ENCODE data around the gene TMUB1. TPM values are rescaled to one million over a fixed set of nuclear protein-coding genes. Genes with fewer than 3 reads are reported as not detected.
A peak's percentile ranks its signal among the peaks of the same experiment; 100 is the strongest.

The TMUB1 gene
- total RNA-seq, 2 experiments from 2014 or later: 56.0 to 59.6 TPM

GRCh38 chr7:151075978-151076426 lies 7.3 kb downstream of the TMUB1 start:
- BruUV-seq (replicated peaks): TSS peak; percentile 72
- Histone ChIP-seq H3K4me1 (ENCODE audit: insufficient read depth, low read length, poor library complexity, severe bottlenecking) (peaks cover 20% of the 10 kb centered on the region), H3K9me2 (ENCODE audit: insufficient read depth, low read length) (no peaks in the 10 kb centered on the region), H4K20me1 (ENCODE audit: insufficient read depth, low read length) (no peaks in the 10 kb centered on the region), H3K4me2 (ENCODE audit: low read length) (no peak overlapping the region), H3K79me2 (ENCODE audit: insufficient read depth, low read depth, low read length) (peaks cover 16% of the 10 kb centered on the region; the same call in 1 of the 2 replicates), H3K4me3 (ENCODE audit: low read depth, low read length, poor library complexity, severe bottlenecking) (no peak overlapping the region), H3K9me3 (ENCODE audit: low read length) (no peaks in the 10 kb centered on the region), H3K36me3 (ENCODE audit: insufficient read depth, low read length) (peaks cover 83% of the 10 kb centered on the region), H2AFZ (ENCODE audit: low read length) (no peak overlapping the region), H3K27ac (ENCODE audit: low read depth, low read length, poor library complexity, severe bottlenecking) (no peak overlapping the region)
- no peak for TF ChIP-seq EZH2phosphoT487 (IDR thresholded peaks at IDR 0.05; ENCODE audit: borderline replicate concordance, low read depth, low read length)
- TF ChIP-seq CTCF (conservative IDR thresholded peaks at IDR 0.05; ENCODE audit: low read length): no peak
- DNase-seq (ENCODE audit: low spot score): no peak
- intact Hi-C loops (cut with micrococcal nuclease; ENCODE audit: unreplicated experiment): no loop called here
- CTCF ChIA-PET (ENCODE audit: unreplicated experiment): no interaction called here
- POLR2A ChIA-PET: interaction anchor here (0.6 to 1.3 kb wide), 2 partner anchors 9 to 37 kb away, joined by 3 to 5 read pairs; no protein-coding TSS in a partner anchor

- Histone ChIP-seq H3K4me3 (ENCODE audit: low read depth, low read length, poor library complexity, severe bottlenecking) (no peak overlapping the region), H3K4me2 (ENCODE audit: low read length) (no peak overlapping the region), H3K4me1 (ENCODE audit: insufficient read depth, low read length, poor library complexity, severe bottlenecking) (peaks cover 18% of the 10 kb centered on the region), H3K36me3 (ENCODE audit: insufficient read depth, low read length) (peaks cover 87% of the 10 kb centered on the region), H3K9me3 (ENCODE audit: low read length) (no peaks in the 10 kb centered on the region), H3K9me2 (ENCODE audit: insufficient read depth, low read length) (no peaks in the 10 kb centered on the region), H2AFZ (ENCODE audit: low read length) (no peak overlapping the region), H3K27ac (ENCODE audit: low read depth, low read length, poor library complexity, severe bottlenecking) (no peak overlapping the region), H4K20me1 (ENCODE audit: insufficient read depth, low read length) (no peaks in the 10 kb centered on the region), H3K79me2 (ENCODE audit: insufficient read depth, low read depth, low read length) (peaks cover 16% of the 10 kb centered on the region; the same call in 1 of the 2 replicates)
- CTCF ChIA-PET (ENCODE audit: unreplicated experiment): interaction anchor here (0.5 kb wide), 1 partner anchor 48 kb away, joined by 3 read pairs; no protein-coding TSS in a partner anchor
- DNase-seq (ENCODE audit: low spot score): no peak
- POLR2A ChIA-PET: no interaction called here
- TF ChIP-seq CTCF (conservative IDR thresholded peaks at IDR 0.05; ENCODE audit: low read length) (no peak), EZH2phosphoT487 (IDR thresholded peaks at IDR 0.05; ENCODE audit: borderline replicate concordance, low read depth, low read length) (no peak)
- intact Hi-C loops (cut with micrococcal nuclease; ENCODE audit: unreplicated experiment): no loop called here
- no TSS peak for BruUV-seq (replicated peaks)
Measured at GRCh38 chr7:151075662-151075971, 7.7 kb downstream of the TMUB1 start.

GRCh38 chr7:151074817-151075661 lies 8.3 kb downstream of the TMUB1 start:
- Histone ChIP-seq H3K4me3 (ENCODE audit: low read depth, low read length, poor library complexity, severe bottlenecking) (no peak overlapping the region), H3K36me3 (ENCODE audit: insufficient read depth, low read length) (peaks cover 93% of the 10 kb centered on the region), H3K79me2 (ENCODE audit: insufficient read depth, low read depth, low read length) (peaks cover 12% of the 10 kb centered on the region; the same call in 1 of the 2 replicates), H2AFZ (ENCODE audit: low read length) (no peak overlapping the region), H3K9me3 (ENCODE audit: low read length) (no peaks in the 10 kb centered on the region), H3K27ac (ENCODE audit: low read depth, low read length, poor library complexity, severe bottlenecking) (no peak overlapping the region), H3K9me2 (ENCODE audit: insufficient read depth, low read length) (no peaks in the 10 kb centered on the region), H3K4me2 (ENCODE audit: low read length) (no peak overlapping the region), H3K4me1 (ENCODE audit: insufficient read depth, low read length, poor library complexity, severe bottlenecking) (peaks cover 18% of the 10 kb centered on the region), H4K20me1 (ENCODE audit: insufficient read depth, low read length) (no peaks in the 10 kb centered on the region)
- DNase-seq (ENCODE audit: low spot score): no peak
- no TSS peak for BruUV-seq (replicated peaks)
- POLR2A ChIA-PET: no interaction called here
- intact Hi-C loops (cut with micrococcal nuclease; ENCODE audit: unreplicated experiment): no loop called here
- no peak for TF ChIP-seq EZH2phosphoT487 (IDR thresholded peaks at IDR 0.05; ENCODE audit: borderline replicate concordance, low read depth, low read length)
- CTCF ChIA-PET (ENCODE audit: unreplicated experiment): interaction anchor here (0.5 kb wide), 2 partner anchors 49 to 157 kb away, joined by 3 read pairs; no protein-coding TSS in a partner anchor

All from OCI-LY7 (cell line).